GM12878 (cell line): ENCODE results near the gene MARCHF9. TPM values are rescaled to one million over a fixed set of nuclear protein-coding genes. Genes with fewer than 3 reads are reported as not detected.

ENCODE experiments used
- ATAC-seq: fragments of 200-7000 bp; cut with Tn5 transposase; 3 replicates; pipeline ENCODE4 v1.9.1; 2020; ENCODE audit warnings: mild to moderate bottlenecking, moderate library complexity
- BruUV-seq: library from RNA; stranded (reverse); fragments of 400-500 nt; replicated peaks from 2 replicates; lab custom pipeline; 2021; lab: Mats Ljungman, UMichigan
- CTCF ChIA-PET: fragments of 300-600 bp; sonication (Branson Sonifier 250); formaldehyde crosslinking; extraction: SDS; loops from one replicate; lab custom pipeline; 2021; ENCODE audit warnings: inconsistent platforms; lab: Yijun Ruan, JAX
- POLR2A ChIA-PET: fragments of 350-600 bp; formaldehyde crosslinking; extraction: SDS; loops from one replicate; lab custom pipeline; 2021; ENCODE audit warnings: inconsistent platforms; lab: Charles Lee
- RAD21 ChIA-PET: fragments of 300-600 bp; sonication (Branson Sonifier 250); formaldehyde crosslinking; loops from one replicate; lab custom pipeline; 2023; ENCODE audit warnings: antibody characterized with exemption; ENCODE audit not compliant: unreplicated experiment; lab: Charles Lee
- SMC1A ChIA-PET: fragments of 300-600 bp; sonication (Branson Sonifier 250); formaldehyde crosslinking; loops from one replicate; lab custom pipeline; 2023; ENCODE audit not compliant: unreplicated experiment, uncharacterized antibody; lab: Charles Lee
- DNase-seq: peaks from one replicate; pipeline ENCODE4 v3.0.0-alpha.2; 2011; ENCODE audit warnings: low read depth, low spot score
- FAIRE-seq: peaks from 3 replicates; lab custom pipeline; 2011; peaks lifted over from hg19 to GRCh38; lab: Jason Lieb, UNC
- H2AFZ ChIP-seq: 2 replicates; pipeline ENCODE4 v1.6.0; 2011; ENCODE audit warnings: low read depth, low read length, control low read depth; ENCODE audit not compliant: control insufficient read depth
- H3K27ac ChIP-seq: 2 replicates; pipeline ENCODE4 v1.5.1; 2011; ENCODE audit warnings: control low read depth; ENCODE audit not compliant: control insufficient read depth, insufficient read depth
- H3K27me3 ChIP-seq, 2 experiments: replicated peaks in 1 of 2; 2 replicates each; pipeline versions ENCODE4 v1.6.0 to v1.6.1; 2011; ENCODE audit warnings: low read length in 1 of 2; ENCODE audit not compliant: control insufficient read depth in 2 of 2, insufficient read depth in 2 of 2
- H3K36me3 ChIP-seq, 2 experiments: 2 replicates each; pipeline ENCODE4 v1.5.1; 2011; ENCODE audit warnings: low read length in 1 of 2; ENCODE audit not compliant: control insufficient read depth in 2 of 2, insufficient read depth in 2 of 2
- H3K4me1 ChIP-seq: 2 replicates; pipeline ENCODE4 v1.6.1; 2011; ENCODE audit warnings: mild to moderate bottlenecking, low read length, moderate library complexity, mixed read lengths; ENCODE audit not compliant: control insufficient read depth, insufficient read depth
- H3K4me2 ChIP-seq: 2 replicates; pipeline ENCODE4 v1.6.0; 2011; ENCODE audit warnings: control low read depth; ENCODE audit not compliant: control insufficient read depth, insufficient read depth
- H3K4me3 ChIP-seq: fragments of 200-600 bp; sonication (generic); 2 replicates; pipeline ENCODE4 v1.5.1; 2016
- H3K79me2 ChIP-seq: 2 replicates; pipeline ENCODE4 v1.6.0; 2011; ENCODE audit warnings: low read length; ENCODE audit not compliant: control insufficient read depth, insufficient read depth
- H3K9ac ChIP-seq: 2 replicates; pipeline ENCODE4 v1.8.0; 2011; ENCODE audit warnings: low read length, control low read depth, mixed read lengths; ENCODE audit not compliant: control insufficient read depth, insufficient read depth
- H3K9me3 ChIP-seq: replicated peaks from 3 replicates; pipeline ENCODE4 v1.5.1; 2011; ENCODE audit warnings: mild to moderate bottlenecking, low read length; ENCODE audit not compliant: control insufficient read depth, insufficient read depth
- H4K20me1 ChIP-seq: 2 replicates; pipeline ENCODE4 v1.6.0; 2011; ENCODE audit not compliant: control insufficient read depth, insufficient read depth
- GABPA ChIP-seq: IDR thresholded peaks from 2 replicates; pipeline ENCODE4 v1.6.1; 2014; ENCODE audit warnings: antibody characterized with exemption, low read depth, mild to moderate bottlenecking, inconsistent platforms
- WGBS: methylation state at CpG from one replicate; pipeline ENCODE4 v1.1.6; 2016; ENCODE audit warnings: low lambda C conversion rate; ENCODE audit not compliant: insufficient replicate concordance, insufficient coverage; ENCODE audit errors: missing lambda C conversion rate; 5-methylcytosine and 5-hydroxymethylcytosine counted together
- in situ Hi-C: fragments of 300-500 bp; cut with MboI; formaldehyde crosslinking; loops from 9 replicates; pipeline ENCODE4 v1.14.3; 2018; ENCODE audit warnings: mixed read lengths
- intact Hi-C: fragments of 100-400 bp; cut with micrococcal nuclease; formaldehyde crosslinking; loops from one replicate; pipeline ENCODE4 v1.14.2; 2022; ENCODE audit not compliant: unreplicated experiment
- polyA plus RNA-seq, 11 experiments: library from polyadenylated mRNA; depleted of rRNA in 4 of 11; unstranded in 6 of 11; stranded (reverse) in 5 of 11; fragments of >200 nt; fragmentation: Nextera tagmentation in 4 of 11; fragmentation: Illumina TruSeq in 1 of 11; extraction: Ambion mirVana in 4 of 11; extraction: Trizol in 1 of 11; gene quantifications; 1 replicate in 1 of 11; 2 replicates in 10 of 11; pipeline versions ENCODE4 v1.2.1 to v1.2.3, GENCODE V29; 2011 to 2016; ENCODE audit warnings: inconsistent platforms in 2 of 11, missing spikeins in 2 of 11, low read depth in 1 of 11
- total RNA-seq, 4 experiments: library from RNA; depleted of rRNA in 3 of 4; stranded (reverse); fragments of >200 nt in 3 of 4; fragmentation: Illumina TruSeq in 1 of 4; extraction: Trizol in 1 of 4; gene quantifications; 2 replicates each; pipeline versions ENCODE4 v1.2.1 to v1.2.3, GENCODE V29; 2013 to 2021
- TF ChIP-seq, protein P1 (sequence below): IDR thresholded peaks from 2 replicates; pipeline ENCODE4 v1.6.1; 2012; ENCODE audit warnings: mild to moderate bottlenecking, low read depth, low read length

Gene MARCHF9
- total and polyA plus RNA-seq, 10 of the 15 experiments (the other 5 are each of a cell fraction or from before 2014, with no cell fraction given): 2.4 to 29.3 (median 13.0) TPM

DNA sequence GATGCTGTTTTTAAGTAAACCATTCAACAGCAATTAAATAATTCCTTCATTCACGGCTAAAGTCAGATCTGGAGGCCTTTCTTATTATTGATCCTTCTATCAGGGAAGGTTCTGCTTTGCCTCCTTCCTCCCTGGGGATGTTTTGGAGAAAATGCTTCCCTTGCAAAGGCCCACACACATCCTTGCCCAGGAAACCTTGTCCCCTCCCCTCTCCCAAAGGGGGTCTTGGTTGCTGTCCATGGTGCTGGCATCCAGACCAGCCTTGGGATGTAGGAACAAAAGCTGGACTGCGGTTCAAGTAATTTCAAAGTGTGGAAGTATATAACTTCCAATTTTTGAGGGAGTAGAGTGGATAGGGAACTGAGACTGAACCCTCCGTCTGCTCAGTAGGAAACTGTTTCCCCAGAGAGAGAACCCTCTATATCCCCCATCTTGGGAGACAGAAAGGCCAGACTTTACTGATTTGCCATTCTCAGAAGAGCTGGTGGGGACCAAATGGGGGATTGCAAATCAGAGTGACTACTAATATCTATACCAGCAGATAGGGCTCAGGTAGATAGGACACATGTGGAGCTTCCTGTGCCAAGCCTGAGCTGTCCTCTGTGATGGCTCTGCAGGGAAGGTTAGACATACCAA lies 5.6 kb downstream of the MARCHF9 start:
- Histone ChIP-seq H4K20me1 (no peaks in the 10 kb centered on the region; the same call in 1 of the 2 replicates), H3K4me2 (no peak overlapping the region), H3K27me3 (peaks cover 4 to 12% of the 10 kb centered on the region in 2 experiments; a peak in 2 of 4 replicates), H3K79me2 (no peaks in the 10 kb centered on the region), H3K27ac (no peak overlapping the region), H3K9ac (no peak overlapping the region), H3K4me1 (peaks cover 17% of the 10 kb centered on the region; the same call in 1 of the 2 replicates), H3K4me3 (no peak overlapping the region), H2AFZ (no peak overlapping the region), H3K36me3 (peaks cover 0 to 3% of the 10 kb centered on the region in 2 experiments; a peak in 2 of 4 replicates), H3K9me3 (no peaks in the 10 kb centered on the region; the same call in 2 of the 3 replicates)
- in situ Hi-C loops: no loop called here
- POLR2A ChIA-PET: no interaction called here
- DNase-seq (no peak), FAIRE-seq (no peak), ATAC-seq (no peak)
- TF ChIP-seq, protein P1, sequence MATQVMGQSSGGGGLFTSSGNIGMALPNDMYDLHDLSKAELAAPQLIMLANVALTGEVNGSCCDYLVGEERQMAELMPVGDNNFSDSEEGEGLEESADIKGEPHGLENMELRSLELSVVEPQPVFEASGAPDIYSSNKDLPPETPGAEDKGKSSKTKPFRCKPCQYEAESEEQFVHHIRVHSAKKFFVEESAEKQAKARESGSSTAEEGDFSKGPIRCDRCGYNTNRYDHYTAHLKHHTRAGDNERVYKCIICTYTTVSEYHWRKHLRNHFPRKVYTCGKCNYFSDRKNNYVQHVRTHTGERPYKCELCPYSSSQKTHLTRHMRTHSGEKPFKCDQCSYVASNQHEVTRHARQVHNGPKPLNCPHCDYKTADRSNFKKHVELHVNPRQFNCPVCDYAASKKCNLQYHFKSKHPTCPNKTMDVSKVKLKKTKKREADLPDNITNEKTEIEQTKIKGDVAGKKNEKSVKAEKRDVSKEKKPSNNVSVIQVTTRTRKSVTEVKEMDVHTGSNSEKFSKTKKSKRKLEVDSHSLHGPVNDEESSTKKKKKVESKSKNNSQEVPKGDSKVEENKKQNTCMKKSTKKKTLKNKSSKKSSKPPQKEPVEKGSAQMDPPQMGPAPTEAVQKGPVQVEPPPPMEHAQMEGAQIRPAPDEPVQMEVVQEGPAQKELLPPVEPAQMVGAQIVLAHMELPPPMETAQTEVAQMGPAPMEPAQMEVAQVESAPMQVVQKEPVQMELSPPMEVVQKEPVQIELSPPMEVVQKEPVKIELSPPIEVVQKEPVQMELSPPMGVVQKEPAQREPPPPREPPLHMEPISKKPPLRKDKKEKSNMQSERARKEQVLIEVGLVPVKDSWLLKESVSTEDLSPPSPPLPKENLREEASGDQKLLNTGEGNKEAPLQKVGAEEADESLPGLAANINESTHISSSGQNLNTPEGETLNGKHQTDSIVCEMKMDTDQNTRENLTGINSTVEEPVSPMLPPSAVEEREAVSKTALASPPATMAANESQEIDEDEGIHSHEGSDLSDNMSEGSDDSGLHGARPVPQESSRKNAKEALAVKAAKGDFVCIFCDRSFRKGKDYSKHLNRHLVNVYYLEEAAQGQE: peak; percentile 87
- no peak for TF ChIP-seq GABPA
- no TSS peak for BruUV-seq
- RAD21 ChIA-PET: interaction anchor here (1.5 kb wide), 1 partner anchor 177 kb away, joined by 4 read pairs; no protein-coding TSS in a partner anchor
- intact Hi-C loops: no loop called here
- SMC1A ChIA-PET: interaction anchor here (1.0 kb wide), 1 partner anchor 13 kb away, joined by 3 read pairs; no protein-coding TSS in a partner anchor
- CTCF ChIA-PET: interaction anchor here (0.5 to 2.0 kb wide), 5 partner anchors 12 to 173 kb away, joined by 3 to 9 read pairs (median 5); partner anchors contain the start of genes AVIL, EEF1AKMT3 and METTL1
- WGBS: 85% methylated on average over 3 of the region's 3 CpGs
